CD14-positive monocyte (primary cell): ENCODE measurements around the gene COMMD10. TPM values are rescaled to one million over a fixed set of nuclear protein-coding genes. Genes with fewer than 3 reads are reported as not detected.

ENCODE experiments used
- DNase-seq, 3 donors: peaks; one replicate each; pipeline ENCODE4 v3.0.0-alpha.2; 2011 to 2022
- H2AFZ ChIP-seq: 2 replicates; pipeline ENCODE4 v1.6.0; 2012; ENCODE audit warnings: mild to moderate bottlenecking, low read depth, low read length, inconsistent platforms; ENCODE audit not compliant: insufficient read depth, poor library complexity, severe bottlenecking
- H3K27ac ChIP-seq, 2 donors: 1 replicate in 1 of 2; 2 replicates in 1 of 2; pipeline ENCODE4 v1.5.1; 2012 to 2013; ENCODE audit warnings: low read length in 2 of 2, control low read depth in 1 of 2, inconsistent platforms in 1 of 2, low read depth in 1 of 2, mild to moderate bottlenecking in 1 of 2
- H3K27me3 ChIP-seq, 2 donors: one replicate each; pipeline versions ENCODE4 v1.6.0 to v1.6.1; 2011 to 2013; ENCODE audit warnings: low read length in 2 of 2; ENCODE audit not compliant: control insufficient read depth in 2 of 2, insufficient read depth in 2 of 2
- H3K36me3 ChIP-seq, 2 donors: replicated peaks in 1 of 2; 1 replicate in 1 of 2; 2 replicates in 1 of 2; pipeline versions ENCODE4 v1.5.1 to v1.6.1; 2012 to 2013; ENCODE audit warnings: low read length in 2 of 2, control low read depth in 1 of 2, inconsistent platforms in 1 of 2, mild to moderate bottlenecking in 1 of 2; ENCODE audit not compliant: insufficient read depth in 2 of 2, control insufficient read depth in 1 of 2
- H3K4me1 ChIP-seq, 2 donors: 1 replicate in 1 of 2; 2 replicates in 1 of 2; pipeline versions ENCODE4 v1.5.1 to v1.6.1; 2012 to 2013; ENCODE audit warnings: low read length in 2 of 2, control low read depth in 1 of 2, inconsistent platforms in 1 of 2, mild to moderate bottlenecking in 1 of 2, moderate library complexity in 1 of 2; ENCODE audit not compliant: insufficient read depth in 2 of 2, control insufficient read depth in 1 of 2
- H3K4me2 ChIP-seq: replicated peaks from 2 replicates; pipeline ENCODE3; 2012; ENCODE audit warnings: low read length, moderate library complexity, mild to moderate bottlenecking; ENCODE audit not compliant: poor library complexity, severe bottlenecking; ENCODE audit errors: extremely low read depth
- H3K4me3 ChIP-seq, 3 experiments: fragments of 200-600 bp in 1 of 3; sonication (generic) in 1 of 3; replicated peaks in 1 of 3; 1 replicate in 2 of 3; 2 replicates in 1 of 3; pipeline ENCODE4 v1.5.1; 2011 to 2013; ENCODE audit warnings: low read length in 3 of 3, mild to moderate bottlenecking in 3 of 3, control low read depth in 2 of 3, low read depth in 2 of 3, inconsistent platforms in 1 of 3, moderate library complexity in 1 of 3
- H3K79me2 ChIP-seq: 2 replicates; pipeline ENCODE4 v1.6.0; 2012; ENCODE audit warnings: mild to moderate bottlenecking, control low read depth, inconsistent platforms, low read length, moderate library complexity; ENCODE audit not compliant: insufficient read depth
- H3K9ac ChIP-seq: 2 replicates; pipeline ENCODE4 v1.6.0; 2017; ENCODE audit warnings: low read length, mild to moderate bottlenecking; ENCODE audit not compliant: insufficient read depth, poor library complexity, severe bottlenecking
- H3K9me3 ChIP-seq, 2 donors: replicated peaks in 1 of 2; 1 replicate in 1 of 2; 2 replicates in 1 of 2; pipeline versions ENCODE4 v1.5.1 to v1.6.1; 2012 to 2013; ENCODE audit warnings: low read length in 2 of 2, control low read depth in 1 of 2; ENCODE audit not compliant: control insufficient read depth in 1 of 2, insufficient read depth in 1 of 2
- H4K20me1 ChIP-seq: 2 replicates; pipeline ENCODE4 v1.6.0; 2012; ENCODE audit warnings: mild to moderate bottlenecking, low read length, control low read depth, moderate library complexity; ENCODE audit not compliant: insufficient read depth
- H3K27ac Mint-ChIP-seq, 7 donors: one replicate each; pipeline ENCODE4 v1.8.0; 2020; ENCODE audit warnings: mild to moderate bottlenecking in 7 of 7, mixed read lengths in 7 of 7, moderate library complexity in 6 of 7, inconsistent platforms in 2 of 7
- H3K27me3 Mint-ChIP-seq, 3 donors: one replicate each; pipeline ENCODE4 v1.8.0; 2021 to 2022; ENCODE audit warnings: low read depth in 3 of 3, mild to moderate bottlenecking in 3 of 3, mixed read lengths in 3 of 3, moderate library complexity in 3 of 3, inconsistent platforms in 1 of 3
- H3K36me3 Mint-ChIP-seq, 2 donors: one replicate each; pipeline ENCODE4 v1.8.0; 2020; ENCODE audit warnings: mixed read lengths in 2 of 2, inconsistent platforms in 1 of 2, mild to moderate bottlenecking in 1 of 2
- H3K4me1 Mint-ChIP-seq: one replicate; pipeline ENCODE4 v1.8.0; 2020; ENCODE audit warnings: mild to moderate bottlenecking, mixed read lengths
- H3K4me3 Mint-ChIP-seq, 2 donors: one replicate each; pipeline ENCODE4 v1.8.0; 2020; ENCODE audit warnings: mild to moderate bottlenecking in 2 of 2, mixed read lengths in 2 of 2, moderate library complexity in 1 of 2
- H3K9me3 Mint-ChIP-seq, 7 donors: one replicate each; pipeline ENCODE4 v1.8.0; 2020 to 2022; ENCODE audit warnings: mixed read lengths in 7 of 7, mild to moderate bottlenecking in 6 of 7, moderate library complexity in 6 of 7, inconsistent platforms in 2 of 7
- CTCF ChIP-seq: fragments of 200-600 bp; IDR thresholded peaks from one replicate; pipeline ENCODE4 v1.8.0; 2022; ENCODE audit warnings: antibody characterized with exemption, mild to moderate bottlenecking
- intact Hi-C, 2 donors: fragments of 100-400 bp; cut with micrococcal nuclease; formaldehyde crosslinking; loops; one replicate each; pipeline versions ENCODE4 v1.15.0 to v1.15.1; 2023
- polyA plus RNA-seq, 3 donors: library from polyadenylated mRNA; depleted of rRNA in 1 of 3; unstranded in 2 of 3; stranded (reverse) in 1 of 3; fragments of 300-500 nt in 2 of 3; fragments of >200 nt in 1 of 3; fragmentation: Illumina TruSeq in 2 of 3; gene quantifications; 1 replicate in 2 of 3; 2 replicates in 1 of 3; pipeline ENCODE4 v1.2.3, GENCODE V29; 2012 to 2021

COMMD10 gene
- polyA plus RNA-seq, 3 donors, result 16.9 to 86.1 (median 61.2) TPM

DNA sequence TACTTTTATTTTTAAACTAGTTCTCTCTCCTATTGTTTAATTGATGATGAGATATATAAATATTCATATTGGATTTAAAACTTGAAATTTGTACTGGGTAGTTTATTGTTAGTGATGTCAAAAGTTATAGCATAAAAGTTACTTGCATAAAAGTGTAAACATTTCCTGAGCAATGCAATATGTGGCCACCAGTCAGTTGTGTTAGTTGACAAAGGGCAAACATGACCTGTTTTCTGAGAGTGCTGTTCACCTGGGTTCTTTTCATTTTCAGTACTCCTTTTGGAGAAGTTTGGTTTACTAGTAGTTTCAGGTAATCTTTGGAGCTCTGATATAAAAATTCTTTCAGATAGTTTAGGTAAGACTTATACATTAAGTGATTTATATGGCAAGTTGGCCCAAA, 69.4 kb downstream of the COMMD10 start:
- no peak overlapping the region for H3K4me2 ChIP-seq
- Mint-ChIP-seq H3K36me3 (peaks cover 3 to 4% of the 10 kb centered on the region in 2 donors), H3K9me3 (peaks cover 0 to under 1% (median 0%) of the 10 kb centered on the region in 7 donors), H3K27ac (no peak overlapping the region), H3K4me1 (peaks cover 5% of the 10 kb centered on the region), H3K4me3 (no peak overlapping the region), H3K27me3 (no peaks in the 10 kb centered on the region)
- H3K9ac ChIP-seq, result no peak overlapping the region
- H3K27ac ChIP-seq, result no peak overlapping the region
- no peaks in the 10 kb centered on the region for H3K27me3 ChIP-seq
- no peak for TF ChIP-seq CTCF
- H3K4me3 ChIP-seq, result no peak overlapping the region
- H3K36me3 ChIP-seq, result no peaks in the 10 kb centered on the region
- no peak for DNase-seq
- intact Hi-C loops, result no loop called here
- no peaks in the 10 kb centered on the region for H3K9me3 ChIP-seq
- H3K79me2 ChIP-seq, result no peaks in the 10 kb centered on the region
- no peaks in the 10 kb centered on the region for H3K4me1 ChIP-seq
- H4K20me1 ChIP-seq, result no peaks in the 10 kb centered on the region
- H2AFZ ChIP-seq, result no peak overlapping the region

DNA sequence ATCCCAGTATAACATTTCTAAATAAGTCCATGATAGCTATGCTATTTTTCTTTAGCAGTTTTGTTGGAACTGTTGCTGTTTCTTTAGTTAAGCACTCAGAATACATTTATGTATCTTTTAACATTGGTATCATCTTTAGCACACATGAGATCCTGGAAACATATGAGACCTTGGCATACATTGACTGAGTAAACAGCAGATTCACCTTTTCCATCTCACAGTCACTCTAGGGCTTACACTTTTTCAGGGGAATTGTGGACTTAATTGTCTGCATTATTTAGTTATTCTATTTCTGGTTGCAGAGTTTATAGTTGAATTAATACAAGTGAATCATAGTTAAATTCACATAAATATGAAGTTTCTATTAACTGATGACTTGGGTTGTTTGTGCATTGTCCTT, 70.1 kb downstream of the COMMD10 start:
- intact Hi-C loops, result no loop called here
- Histone ChIP-seq H3K9me3 (no peaks in the 10 kb centered on the region), H2AFZ (no peak overlapping the region), H3K9ac (no peak overlapping the region), H3K27ac (no peak overlapping the region), H3K79me2 (no peaks in the 10 kb centered on the region), H4K20me1 (no peaks in the 10 kb centered on the region), H3K27me3 (no peaks in the 10 kb centered on the region), H3K4me3 (no peak overlapping the region), H3K36me3 (no peaks in the 10 kb centered on the region), H3K4me1 (no peaks in the 10 kb centered on the region), H3K4me2 (no peak overlapping the region)
- Mint-ChIP-seq H3K9me3 (no peaks in the 10 kb centered on the region), H3K36me3 (peaks cover 3 to 4% of the 10 kb centered on the region in 2 donors), H3K4me1 (peaks cover 5% of the 10 kb centered on the region), H3K4me3 (no peak overlapping the region), H3K27me3 (no peaks in the 10 kb centered on the region), H3K27ac (no peak overlapping the region)
- no peak for DNase-seq
- TF ChIP-seq CTCF, result no peak
